ENCODE results near the gene MACROD2.

MACROD2 gene

GRCh38 chr20:14342918-14343317 is 347.6 kb downstream of the MACROD2 start:
- DNase-seq: no peak

GRCh38 chr20:14343491-14344065 is 348.3 kb downstream of the MACROD2 start:
- no peak for DNase-seq

DNA sequence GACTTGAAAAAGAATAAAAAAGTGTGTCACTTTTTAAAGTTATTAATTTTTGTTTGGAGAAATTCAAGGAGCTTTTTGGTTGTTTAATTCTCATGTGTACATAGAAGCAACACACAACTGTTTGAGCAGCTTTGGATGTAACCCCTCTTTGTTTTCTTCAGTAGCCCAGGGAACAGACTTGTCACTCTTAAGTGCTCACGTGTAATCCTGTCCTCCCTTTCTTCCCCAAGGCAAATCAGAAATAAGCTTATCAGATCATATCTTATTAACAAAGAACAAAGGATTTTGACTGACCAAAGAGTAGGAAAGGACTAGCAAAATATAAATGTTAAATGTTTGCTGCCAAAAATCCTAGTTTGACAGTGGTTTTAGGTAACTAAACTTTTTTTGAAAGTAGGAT is 349.4 kb downstream of the MACROD2 start:
- no peak for DNase-seq

- no peak for DNase-seq
Observed at GRCh38 chr20:14355791-14356190, 360.5 kb downstream of the MACROD2 start.

GRCh38 chr20:14360416-14360815 is 365.1 kb downstream of the MACROD2 start:
- DNase-seq: no peak

DNA sequence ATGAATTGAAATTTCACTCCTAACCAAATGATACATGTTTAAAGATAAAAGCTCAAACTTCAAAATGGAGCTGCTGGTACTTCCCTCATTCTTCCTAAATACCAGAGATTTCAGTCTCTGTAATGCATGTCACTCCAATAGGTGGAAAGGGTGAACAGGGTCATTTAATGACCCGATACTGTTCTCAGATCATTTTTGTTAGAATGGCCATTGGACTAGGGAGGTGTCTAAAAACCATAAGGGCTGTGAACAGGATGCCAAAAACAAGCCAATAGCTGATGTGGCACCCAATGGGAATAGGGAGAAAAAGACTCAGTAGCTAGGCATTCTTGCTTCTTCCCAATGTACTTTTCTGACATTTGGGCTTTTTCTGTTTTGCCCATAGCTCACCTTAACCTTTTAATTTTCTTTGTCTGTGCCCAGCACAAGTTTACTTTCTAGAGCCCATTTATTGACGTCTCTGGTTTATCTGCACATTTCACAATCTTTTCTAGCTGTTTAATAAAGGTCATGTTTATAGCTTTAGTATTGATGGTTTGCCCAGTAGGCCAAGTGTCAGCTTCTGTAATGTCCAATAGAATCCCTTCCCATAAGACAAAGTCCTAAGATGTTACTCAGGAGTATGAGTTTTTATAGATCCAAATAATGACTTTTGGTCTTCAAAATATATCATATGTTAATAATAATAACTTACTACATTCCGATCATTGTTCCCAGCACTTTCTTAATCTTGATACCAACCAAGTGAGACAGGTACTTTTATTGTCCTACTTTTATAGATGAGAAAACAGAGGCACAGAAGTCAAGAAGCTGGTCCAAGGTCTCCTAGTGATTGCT is 366.4 kb downstream of the MACROD2 start:
- no peak for DNase-seq

- no peak for DNase-seq
Observed at GRCh38 chr20:14374196-14374595, 378.9 kb downstream of the MACROD2 start.

DNA sequence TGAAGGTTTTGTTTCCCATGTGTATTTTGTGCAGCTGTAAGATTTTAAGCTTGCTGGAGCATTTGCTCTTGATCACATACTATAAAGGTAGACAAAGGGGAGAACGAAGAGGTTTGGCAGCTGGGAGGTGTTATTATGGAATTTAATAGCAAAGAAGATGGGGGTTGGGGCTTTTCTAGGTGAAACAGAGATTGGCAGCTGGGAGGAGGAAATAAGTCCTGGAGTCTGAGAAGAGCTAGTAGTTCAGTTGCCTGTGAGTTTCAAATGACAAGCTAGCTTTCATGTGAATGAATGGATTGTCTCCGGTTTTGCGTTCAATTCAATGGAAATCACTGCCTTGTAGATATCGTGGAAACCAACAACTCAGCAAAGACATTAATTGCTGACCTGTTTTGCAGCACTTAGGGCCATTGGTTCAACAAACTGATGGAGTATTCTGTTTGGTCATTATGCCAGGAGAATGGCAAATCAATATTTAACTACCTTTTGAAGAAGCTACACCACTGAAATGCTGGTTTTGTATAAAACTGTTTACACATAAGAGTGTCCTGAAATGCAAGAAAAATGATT is 380.2 kb downstream of the MACROD2 start:
- no peak for DNase-seq

- DNase-seq: no peak
Observed at GRCh38 chr20:14378326-14378725, 383.0 kb downstream of the MACROD2 start.

- DNase-seq: no peak
Observed at GRCh38 chr20:14383335-14383734, 388.0 kb downstream of the MACROD2 start.

- peak; percentile 58 for DNase-seq
Observed at GRCh38 chr20:14384416-14385175, 389.3 kb downstream of the MACROD2 start.

DNA sequence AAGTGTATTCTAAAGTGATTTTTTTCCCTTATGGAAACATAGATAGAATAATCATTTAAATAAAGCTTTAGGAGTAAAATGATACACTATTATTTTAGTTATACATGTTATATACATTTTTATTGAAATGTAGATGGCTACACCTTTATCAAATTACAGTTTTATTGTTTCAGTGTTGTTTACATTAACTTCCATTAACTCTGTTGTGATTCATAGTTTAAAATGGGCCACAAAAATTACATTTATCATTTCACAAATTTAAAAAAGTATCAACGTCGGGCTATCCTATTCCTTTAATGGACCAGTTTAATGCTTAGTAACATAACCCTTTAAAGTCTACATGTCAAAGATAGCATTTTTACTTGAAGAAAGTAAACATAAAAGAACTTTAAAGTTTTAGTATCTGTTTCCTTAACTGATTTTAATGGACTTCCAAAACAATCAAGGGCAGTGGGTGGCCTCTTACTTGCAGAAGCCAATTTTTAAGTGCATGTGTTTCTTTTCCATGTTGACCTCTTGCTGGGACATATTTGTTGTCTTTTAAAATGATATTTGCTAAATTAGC is 389.9 kb downstream of the MACROD2 start:
- no peak for DNase-seq

DNA sequence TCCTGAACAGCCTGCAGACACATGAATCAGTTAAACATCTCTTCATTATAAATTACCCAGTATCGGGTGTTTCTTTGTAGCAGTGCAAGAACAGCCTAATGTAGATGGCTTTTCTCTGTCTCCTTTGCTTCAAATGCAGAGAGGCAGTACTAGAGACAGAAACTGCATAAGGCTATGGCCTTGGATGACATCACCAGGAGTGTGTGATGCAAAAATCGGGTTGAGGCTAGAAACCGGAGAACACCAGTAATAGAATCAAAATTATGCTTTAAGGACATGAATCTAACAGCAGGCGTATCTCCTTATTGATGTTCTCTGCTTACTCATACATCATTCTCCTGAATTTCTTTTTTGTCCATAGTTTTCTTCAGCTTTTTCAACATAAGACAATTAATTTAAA is 391.4 kb downstream of the MACROD2 start:
- DNase-seq: no peak

- DNase-seq: no peak
Observed at GRCh38 chr20:14401479-14402138, 406.3 kb downstream of the MACROD2 start.

- DNase-seq: no peak
Observed at GRCh38 chr20:14404515-14404914, 409.2 kb downstream of the MACROD2 start.

DNA sequence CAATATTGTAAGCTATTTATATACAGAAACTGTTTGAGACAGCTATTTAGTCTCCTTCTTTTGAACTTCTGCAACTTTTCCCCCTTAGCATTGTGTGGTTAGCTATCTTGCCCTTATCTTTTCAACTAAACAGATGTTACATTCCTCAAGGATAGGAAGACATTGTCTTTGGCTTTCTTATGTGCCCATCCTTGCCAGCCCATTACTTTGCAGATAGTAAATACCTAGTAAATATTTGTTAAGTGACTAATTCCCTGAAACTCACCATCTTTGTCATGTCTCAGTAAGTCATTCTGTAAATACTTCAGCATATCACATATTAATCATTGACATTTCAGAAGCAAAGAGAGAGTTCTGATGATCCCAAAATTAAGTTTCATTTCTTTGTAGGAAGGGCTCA is 411.2 kb downstream of the MACROD2 start:
- DNase-seq: peak; percentile 61

DNA sequence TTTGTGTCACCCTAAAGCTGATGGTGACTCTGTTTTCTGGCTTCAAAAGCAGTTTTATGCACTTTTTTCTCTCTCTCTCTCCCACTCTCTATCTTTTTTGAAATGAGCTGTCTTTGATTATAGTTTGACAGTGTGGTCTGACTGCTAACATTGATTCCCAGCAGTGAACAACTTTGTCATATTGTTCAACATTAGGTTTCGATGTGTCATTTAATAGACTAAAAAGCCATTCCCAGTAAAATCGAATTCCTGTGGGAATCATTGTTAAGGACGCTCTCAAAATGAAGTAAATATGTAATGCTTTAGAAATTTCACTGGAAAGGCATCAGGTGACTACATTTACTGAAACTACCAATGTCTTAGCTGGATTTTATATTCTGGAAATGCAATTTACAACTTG is 412.0 kb downstream of the MACROD2 start:
- no peak for DNase-seq

DNA sequence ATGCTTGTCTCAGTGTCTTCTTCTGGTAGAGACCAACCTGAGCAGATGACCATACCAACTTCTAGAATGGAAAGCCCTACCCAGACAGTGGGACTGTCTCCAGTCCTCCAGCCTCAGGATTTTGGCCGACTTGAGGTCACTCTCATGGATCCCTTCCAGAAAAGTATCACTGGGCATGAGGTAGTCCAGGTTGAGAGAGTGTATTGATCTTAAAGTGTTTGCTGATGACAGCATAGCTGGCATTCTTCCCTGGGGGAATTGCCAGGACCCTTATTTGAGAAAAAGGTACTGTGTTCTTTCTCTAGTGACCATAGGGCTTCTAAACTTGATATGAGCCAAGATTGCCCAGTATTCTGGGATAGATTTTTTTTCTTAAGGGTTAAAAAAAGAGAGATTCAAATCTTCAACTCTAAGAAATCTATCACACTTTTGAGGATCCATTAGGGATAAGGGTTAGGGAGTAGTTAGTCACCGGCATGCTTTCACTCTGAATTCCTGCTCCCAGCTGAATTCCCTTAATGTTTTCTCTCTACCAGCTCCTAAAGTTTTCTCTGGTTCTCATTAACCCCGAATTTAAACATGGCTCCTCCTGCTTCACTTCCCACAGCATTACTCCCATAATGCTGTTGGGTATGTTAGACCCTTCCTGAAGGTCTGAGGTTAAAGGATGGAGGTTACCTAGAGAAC is 415.7 kb downstream of the MACROD2 start:
- DNase-seq: no peak

- DNase-seq: no peak
Observed at GRCh38 chr20:14412065-14412681, 416.9 kb downstream of the MACROD2 start.

GRCh38 chr20:14413835-14414234 is 418.5 kb downstream of the MACROD2 start:
- no peak for DNase-seq

DNA sequence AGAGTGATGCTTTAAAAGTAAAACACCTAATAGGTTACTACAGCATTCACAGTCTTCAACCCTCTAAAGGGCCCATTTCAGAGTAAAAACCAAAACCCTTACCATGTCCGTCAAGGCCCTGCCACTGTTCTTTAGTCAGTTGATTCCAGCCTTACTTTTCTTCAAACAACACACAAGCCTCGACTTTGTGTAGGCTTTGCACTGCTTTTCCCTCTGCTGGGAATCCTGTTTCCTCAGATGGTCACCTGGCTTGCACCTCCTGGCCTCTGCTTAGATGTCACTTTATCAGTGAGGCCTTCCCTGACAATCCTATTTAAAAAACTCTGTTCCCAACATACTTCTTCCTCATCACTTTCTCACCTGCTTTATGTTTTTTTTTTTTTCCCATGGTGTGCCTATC is 419.2 kb downstream of the MACROD2 start:
- no peak for DNase-seq

DNA sequence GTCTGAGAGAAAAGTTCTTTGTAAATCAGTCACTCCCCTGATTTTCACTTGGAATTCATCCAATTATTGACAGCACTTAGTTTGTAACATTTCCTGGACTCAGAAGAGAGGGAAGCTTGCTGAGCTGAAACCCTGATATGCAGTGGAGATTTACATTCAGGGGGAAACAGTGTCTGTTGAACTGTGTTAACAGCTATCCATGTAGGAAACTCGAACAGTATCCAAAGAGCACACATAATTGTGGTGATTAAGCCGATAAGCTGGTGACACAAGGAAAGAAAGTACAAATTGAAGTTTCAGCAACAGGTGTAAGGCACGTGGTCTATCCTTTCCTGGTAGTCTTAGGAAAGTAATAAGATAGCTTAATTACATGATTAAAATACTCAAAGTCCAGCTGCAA is 420.2 kb downstream of the MACROD2 start:
- DNase-seq: no peak

Measured in HCEC 1CT (cell line).